Activated CD4-positive, alpha-beta T cell treated with anti-CD3 and anti-CD28 coated beads for 36 hours (primary cell): ENCODE results near the gene OBSL1. TPM values are rescaled to one million over a fixed set of nuclear protein-coding genes. Genes with fewer than 3 reads are reported as not detected.

Experiments
- ATAC-seq: fragments of 200-7000 bp; cut with Tn5 transposase; one replicate; pipeline ENCODE4 v1.10.0; 2021; ENCODE audit warnings: mild to moderate bottlenecking, moderate library complexity
- CTCF ChIA-PET: fragments of 350-600 bp; sonication (Branson Sonifier 250); formaldehyde crosslinking; loops from one replicate; lab custom pipeline; 2021; ENCODE audit warnings: antibody characterized with exemption; lab: Charles Lee
- POLR2A ChIA-PET: fragments of 350-600 bp; sonication (Branson Sonifier 250); formaldehyde crosslinking; loops from one replicate; lab custom pipeline; 2021; ENCODE audit warnings: antibody characterized with exemption, inconsistent platforms; lab: Charles Lee
- DNase-seq: peaks from one replicate; pipeline ENCODE4 v3.0.0-alpha.2; 2020
- H3K27ac Mint-ChIP-seq: one replicate; pipeline ENCODE4 v1.8.0; 2021; ENCODE audit warnings: mixed read lengths
- H3K27me3 Mint-ChIP-seq: one replicate; pipeline ENCODE4 v1.8.0; 2021; ENCODE audit warnings: mixed read lengths
- H3K36me3 Mint-ChIP-seq: one replicate; pipeline ENCODE4 v1.8.0; 2021; ENCODE audit warnings: low read depth, mixed read lengths
- H3K4me1 Mint-ChIP-seq: one replicate; pipeline ENCODE4 v1.8.0; 2021; ENCODE audit warnings: mixed read lengths
- H3K4me3 Mint-ChIP-seq: one replicate; pipeline ENCODE4 v1.8.0; 2021; ENCODE audit warnings: mild to moderate bottlenecking, moderate library complexity, mixed read lengths
- H3K9me3 Mint-ChIP-seq: one replicate; pipeline ENCODE4 v1.8.0; 2021; ENCODE audit warnings: low read depth, mixed read lengths
- intact Hi-C, 2 experiments: fragments of 100-400 bp; cut with DNase I in 1 of 2; cut with micrococcal nuclease in 1 of 2; formaldehyde crosslinking; loops; one replicate each; pipeline versions ENCODE4 v1.14.2 to v1.15.1; 2022 to 2024; cut with DNase I, micrococcal nuclease
- total RNA-seq, 2 experiments: library from RNA; stranded (reverse); gene quantifications; one replicate each; pipeline ENCODE4 v1.2.3, GENCODE V29; 2021

OBSL1 gene
- total RNA-seq, 2 experiments from 2014 or later, result 1.0 to 1.9 TPM

DNA sequence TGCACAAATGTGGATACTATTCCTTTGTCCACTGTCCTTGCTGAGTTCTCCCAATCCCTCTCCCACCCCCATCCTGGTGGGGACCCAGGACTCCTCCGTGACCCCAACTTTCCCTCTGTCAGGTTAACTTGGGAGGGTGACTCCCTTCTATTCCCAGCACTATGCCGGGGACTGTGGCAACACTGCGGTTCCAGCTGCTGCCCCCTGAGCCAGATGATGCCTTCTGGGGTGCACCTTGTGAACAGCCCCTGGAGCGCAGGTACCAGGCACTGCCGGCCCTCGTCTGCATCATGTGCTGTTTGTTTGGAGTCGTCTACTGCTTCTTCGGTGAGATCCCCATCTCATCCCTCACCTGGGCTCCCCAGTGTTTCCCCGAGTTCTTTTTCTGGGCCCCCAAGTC, 26.8 kb downstream of the OBSL1 start:
- intact Hi-C loops, result loop anchor here in 1 of 2 experiments (5.0 to 10.0 kb wide), 7 partner anchors 247 to 1140 kb away; partner anchors contain the start of genes CNOT9, NHEJ1, TUBA4A and TUBA4B
- peaks cover 22% of the 10 kb centered on the region for H3K4me1 Mint-ChIP-seq
- H3K27ac Mint-ChIP-seq, result no peak overlapping the region
- peak overlapping the region; percentile 87 for H3K4me3 Mint-ChIP-seq
- CTCF ChIA-PET, result interaction anchor here (0.6 to 6.9 kb wide), 9 partner anchors 15 to 144 kb away, joined by 3 to 55 read pairs (median 4); partner anchors contain the start of genes GMPPA and STK11IP
- POLR2A ChIA-PET, result no interaction called here
- ATAC-seq (no peak), DNase-seq (no peak)
- no peaks in the 10 kb centered on the region for H3K9me3 Mint-ChIP-seq
- H3K27me3 Mint-ChIP-seq, result no peaks in the 10 kb centered on the region
- peaks cover 6% of the 10 kb centered on the region for H3K36me3 Mint-ChIP-seq

DNA sequence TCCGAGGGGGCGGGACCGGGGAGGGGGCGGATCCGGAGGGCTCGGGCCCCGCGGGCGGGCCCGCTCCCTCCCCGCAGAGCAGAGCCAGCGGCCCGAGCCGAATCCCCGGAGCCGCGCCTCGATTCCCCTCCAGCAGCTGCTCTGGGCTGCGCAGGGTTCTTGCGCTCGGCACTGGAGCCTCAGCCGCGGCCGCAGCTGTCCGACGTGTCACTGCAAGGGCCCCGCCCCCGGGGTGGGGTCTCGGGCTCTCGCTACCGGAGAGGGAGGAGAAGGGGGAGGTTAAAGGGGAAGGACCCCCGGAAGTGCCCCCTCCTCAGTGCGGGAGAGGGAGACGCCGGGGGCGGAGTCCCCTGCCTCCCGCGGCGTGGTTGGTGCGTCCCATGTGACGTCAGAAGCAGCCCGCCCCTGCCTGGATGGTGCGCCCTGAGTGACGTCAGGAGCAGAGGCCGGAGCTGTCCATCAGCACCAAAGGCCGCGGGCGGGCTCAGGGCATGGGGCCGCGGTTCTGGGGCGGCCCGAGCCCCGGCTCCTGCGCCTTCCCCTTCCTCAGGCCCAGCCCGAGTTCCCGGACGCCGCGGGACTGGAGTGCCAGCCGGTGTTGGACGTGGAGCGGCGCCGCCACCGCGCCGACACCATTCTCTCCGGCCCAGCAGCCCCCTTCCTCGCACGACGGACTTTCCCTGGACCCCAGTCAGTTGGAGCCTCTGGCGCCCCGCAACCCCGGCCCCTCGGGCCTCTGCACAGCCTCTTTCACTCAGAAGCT, 27.6 kb downstream of the OBSL1 start, which contains the start of the genes CHPF and TMEM198:
CHPF (minus strand) TSS at position 214 of the 763 bp plus-strand sequence. CDS start 271 bp downstream, outside the sequence.
TMEM198 (plus strand) TSS at position 433 of the 763 bp plus-strand sequence. CDS start 700 bp downstream, outside the sequence.
- Mint-ChIP-seq H3K27me3 (no peaks in the 10 kb centered on the region), H3K9me3 (no peaks in the 10 kb centered on the region), H3K27ac (peak within 1 kb of the TSS; percentile 66), H3K4me3 (peak within 1 kb of the TSS; percentile 87), H3K4me1 (peaks cover 22% of the 10 kb centered on the region), H3K36me3 (peaks cover 11% of the 10 kb centered on the region)
- POLR2A ChIA-PET, result interaction anchor here (0.8 to 1.0 kb wide), 2 partner anchors 46 to 105 kb away, joined by 3 read pairs; partner anchors contain the start of gene GMPPA
- CTCF ChIA-PET, result interaction anchor here (0.6 to 6.9 kb wide), 12 partner anchors 9 to 260 kb away, joined by 3 to 55 read pairs (median 8); partner anchors contain the start of genes GMPPA, INHA and STK11IP
- ATAC-seq (peak; percentile 85), DNase-seq (peak; percentile 98)
- intact Hi-C loops, result loop anchor here (1.0 to 10.0 kb wide), 13 partner anchors 9 to 1139 kb away; partner anchors contain the start of genes GMPPA (in 2 of the 2), STK11IP (in 2 of the 2), CNOT9 (in 1 of the 2) and CNPPD1 (in 1 of the 2)

- CTCF ChIA-PET, result interaction anchor here (0.6 to 6.9 kb wide), 14 partner anchors 10 to 1265 kb away, joined by 3 to 55 read pairs (median 10); partner anchors contain the start of genes GMPPA, INHA and STK11IP
- POLR2A ChIA-PET, result interaction anchor here (0.8 to 1.0 kb wide), 2 partner anchors 45 to 104 kb away, joined by 3 read pairs; partner anchors contain the start of gene GMPPA
- H3K9me3 Mint-ChIP-seq, result no peaks in the 10 kb centered on the region
- no peak for DNase-seq
- H3K4me3 Mint-ChIP-seq, result peak overlapping the region; percentile 87
- H3K27me3 Mint-ChIP-seq, result no peaks in the 10 kb centered on the region
- peak; percentile 56 for ATAC-seq
- peaks cover 11% of the 10 kb centered on the region for H3K36me3 Mint-ChIP-seq
- intact Hi-C loops, result loop anchor here (1.0 to 10.0 kb wide), 13 partner anchors 9 to 1138 kb away; partner anchors contain the start of genes GMPPA (in 2 of the 2), STK11IP (in 2 of the 2), CNOT9 (in 1 of the 2) and CNPPD1 (in 1 of the 2)
- peak overlapping the region; percentile 66 for H3K27ac Mint-ChIP-seq
- H3K4me1 Mint-ChIP-seq, result peaks cover 22% of the 10 kb centered on the region
Observed at GRCh38 chr2:219542931-219543595, 28.3 kb downstream of the OBSL1 start.

- ChIA-PET CTCF (interaction anchor here (0.6 to 6.9 kb wide), 29 partner anchors 10 to 1382 kb away, joined by 3 to 55 read pairs (median 5); partner anchors contain the start of genes GMPPA and STK11IP), POLR2A (no interaction called here)
- Mint-ChIP-seq H3K9me3 (no peaks in the 10 kb centered on the region), H3K4me1 (peaks cover 22% of the 10 kb centered on the region), H3K27me3 (no peaks in the 10 kb centered on the region), H3K4me3 (peak overlapping the region; percentile 87), H3K36me3 (peaks cover 11% of the 10 kb centered on the region), H3K27ac (no peak overlapping the region)
- ATAC-seq (peak; percentile 43), DNase-seq (peak; percentile 93)
- intact Hi-C loops, result loop anchor here (1.0 to 10.0 kb wide), 10 partner anchors 101 to 1137 kb away; partner anchors contain the start of genes CNOT9 (in 1 of the 2), CNPPD1 (in 1 of the 2), NHEJ1 (in 1 of the 2) and TUBA4A (in 1 of the 2)
Observed at GRCh38 chr2:219541611-219542180, 29.6 kb downstream of the OBSL1 start.

DNA sequence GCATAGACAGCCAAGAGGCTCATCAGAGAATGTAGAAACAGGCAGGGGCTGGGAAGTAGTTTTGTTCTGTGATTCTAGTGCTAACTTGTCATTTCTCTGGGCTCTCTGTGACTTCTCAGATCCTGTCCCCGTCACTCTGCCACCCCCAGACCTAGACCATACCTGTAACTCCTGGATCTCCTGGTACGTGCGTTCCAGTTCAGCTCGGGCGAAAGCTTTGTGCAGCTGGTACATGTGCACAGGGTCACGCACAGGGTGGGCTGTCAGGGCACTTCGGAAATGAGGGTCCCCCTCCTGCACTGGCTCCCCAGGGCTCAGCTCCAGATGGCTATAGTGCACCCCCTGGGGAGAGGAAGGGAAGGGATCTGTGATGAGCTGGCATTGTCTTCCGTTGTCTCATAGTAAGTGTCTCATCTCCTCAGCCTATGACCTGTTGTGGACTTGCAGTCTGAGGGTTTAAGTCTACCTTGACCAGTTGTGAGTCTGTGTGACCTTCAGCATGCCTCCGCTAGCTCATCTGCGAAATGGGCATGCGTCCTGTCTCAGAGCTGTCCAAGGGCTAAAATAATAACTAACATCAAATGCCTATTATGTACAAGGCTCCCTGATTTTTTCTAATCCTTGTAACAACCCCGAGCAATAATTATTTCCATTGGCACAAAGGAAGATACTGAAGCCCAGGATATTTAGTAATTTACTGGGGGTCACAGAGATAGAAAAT, 30.4 kb downstream of the OBSL1 start:
- Mint-ChIP-seq H3K36me3 (peaks cover 11% of the 10 kb centered on the region), H3K27me3 (no peaks in the 10 kb centered on the region), H3K4me3 (peak overlapping the region; percentile 87), H3K27ac (no peak overlapping the region), H3K9me3 (no peaks in the 10 kb centered on the region), H3K4me1 (peaks cover 22% of the 10 kb centered on the region)
- CTCF ChIA-PET, result interaction anchor here (0.6 to 6.9 kb wide), 27 partner anchors 11 to 1383 kb away, joined by 3 to 55 read pairs (median 4); partner anchors contain the start of genes GMPPA and STK11IP
- ATAC-seq, result no peak
- intact Hi-C loops, result loop anchor here (1.0 to 10.0 kb wide), 9 partner anchors 101 to 1136 kb away; partner anchors contain the start of genes CNOT9 (in 1 of the 2), NHEJ1 (in 1 of the 2), TUBA4A (in 1 of the 2) and TUBA4B (in 1 of the 2)
- POLR2A ChIA-PET, result no interaction called here
- DNase-seq, result no peak

DNA sequence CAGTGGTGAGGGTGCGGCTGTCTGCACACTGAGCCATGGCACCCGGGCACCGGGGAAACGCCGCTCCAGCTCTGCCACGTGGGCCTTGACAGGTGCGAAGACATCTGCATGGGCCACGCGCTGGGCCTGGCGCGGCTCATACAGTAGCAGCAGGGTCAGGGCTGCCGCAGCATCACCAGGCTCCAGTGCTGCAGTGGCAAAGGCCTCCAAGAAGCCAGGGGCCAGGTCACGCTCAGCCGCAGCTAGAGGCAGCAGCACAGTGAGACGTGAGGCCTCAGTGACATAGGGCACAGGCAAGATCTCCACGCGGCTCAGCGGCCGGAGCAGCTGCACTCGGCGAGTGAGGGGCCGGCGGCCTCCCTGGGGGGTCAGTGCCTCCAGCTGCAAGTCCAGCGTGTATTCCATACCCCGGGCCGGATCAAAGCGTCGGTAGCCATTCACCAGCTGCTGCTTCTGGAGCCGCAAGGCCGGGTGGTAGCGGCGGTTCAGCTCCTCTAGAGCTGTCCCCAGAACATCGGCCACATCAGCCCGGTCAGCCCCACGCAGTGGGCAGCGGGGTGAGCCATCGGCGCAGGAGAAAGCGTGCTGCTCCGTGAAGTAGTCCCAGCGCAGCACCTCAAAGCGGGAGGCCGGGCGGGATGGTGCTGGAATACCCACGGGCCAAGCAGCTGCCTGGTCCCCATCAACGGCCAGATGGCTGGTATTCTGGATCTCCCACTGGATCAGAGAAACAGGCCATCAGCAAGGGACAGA, 31.2 kb downstream of the OBSL1 start:
- H3K27me3 Mint-ChIP-seq, result no peaks in the 10 kb centered on the region
- peaks cover 22% of the 10 kb centered on the region for H3K4me1 Mint-ChIP-seq
- DNase-seq (no peak), ATAC-seq (no peak)
- H3K9me3 Mint-ChIP-seq, result no peaks in the 10 kb centered on the region
- intact Hi-C loops, result loop anchor here in 1 of 2 experiments (5.0 to 10.0 kb wide), 7 partner anchors 243 to 1135 kb away; partner anchors contain the start of genes CNOT9, NHEJ1, TUBA4A and TUBA4B
- ChIA-PET POLR2A (no interaction called here), CTCF (interaction anchor here (0.5 to 6.9 kb wide), 20 partner anchors 11 to 226 kb away, joined by 3 to 55 read pairs (median 4); partner anchors contain the start of genes GMPPA and STK11IP)
- H3K27ac Mint-ChIP-seq, result no peak overlapping the region
- peaks cover 11% of the 10 kb centered on the region for H3K36me3 Mint-ChIP-seq
- H3K4me3 Mint-ChIP-seq, result no peak overlapping the region

GRCh38 chr2:219538956-219539788, 32.2 kb downstream of the OBSL1 start:
- ChIA-PET POLR2A (interaction anchor here (0.8 kb wide), 1 partner anchor 28 kb away, joined by 3 read pairs; no protein-coding TSS in a partner anchor), CTCF (interaction anchor here (0.5 to 6.9 kb wide), 5 partner anchors 9 to 104 kb away, joined by 3 to 55 read pairs (median 3); no protein-coding TSS in a partner anchor)
- ATAC-seq (no peak), DNase-seq (no peak)
- H3K9me3 Mint-ChIP-seq, result no peaks in the 10 kb centered on the region
- H3K27me3 Mint-ChIP-seq, result no peaks in the 10 kb centered on the region
- intact Hi-C loops, result no loop called here
- H3K36me3 Mint-ChIP-seq, result peaks cover 11% of the 10 kb centered on the region
- H3K27ac Mint-ChIP-seq, result no peak overlapping the region
- H3K4me1 Mint-ChIP-seq, result peaks cover 15% of the 10 kb centered on the region
- no peak overlapping the region for H3K4me3 Mint-ChIP-seq

DNA sequence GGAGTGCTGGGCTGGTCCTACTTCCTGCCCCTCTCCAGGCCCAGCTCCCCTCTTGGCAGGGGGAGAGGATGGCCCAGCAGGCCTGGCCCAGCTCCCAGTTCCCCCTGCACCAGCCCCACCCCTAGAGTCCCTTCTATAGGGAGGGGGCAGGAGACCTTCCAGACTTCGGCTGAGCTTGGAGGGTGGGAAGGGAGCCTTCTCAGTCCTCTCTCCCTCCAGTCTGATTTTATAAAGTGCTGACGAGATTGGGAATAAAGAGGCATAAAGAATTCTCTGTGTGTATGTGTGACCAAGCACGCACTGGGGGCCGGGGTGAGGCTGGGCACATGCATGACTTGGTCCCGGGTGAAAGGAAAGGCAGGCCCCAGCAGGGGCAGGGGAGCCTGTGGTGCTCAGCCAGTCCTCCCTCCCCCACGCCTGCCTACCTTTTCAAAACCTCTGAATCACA, 32.8 kb downstream of the OBSL1 start:
- DNase-seq (no peak), ATAC-seq (no peak)
- Mint-ChIP-seq H3K4me1 (peaks cover 14% of the 10 kb centered on the region), H3K9me3 (no peaks in the 10 kb centered on the region), H3K4me3 (no peak overlapping the region), H3K36me3 (peaks cover 11% of the 10 kb centered on the region), H3K27ac (no peak overlapping the region), H3K27me3 (no peaks in the 10 kb centered on the region)
- intact Hi-C loops, result no loop called here
- ChIA-PET POLR2A (no interaction called here), CTCF (interaction anchor here (0.5 to 1.7 kb wide), 2 partner anchors 9 to 104 kb away, joined by 3 to 8 read pairs; no protein-coding TSS in a partner anchor)
